ENCODE data around the gene TMEM255B. TPM values are rescaled to one million over a fixed set of nuclear protein-coding genes. Genes with fewer than 3 reads are reported as not detected.
A peak's percentile ranks its signal among the peaks of the same experiment; 100 is the strongest.

TMEM255B gene
- total RNA-seq, 4 donors from 2014 or later: 0.26 to 3.8 (median 1.7) TPM

DNA sequence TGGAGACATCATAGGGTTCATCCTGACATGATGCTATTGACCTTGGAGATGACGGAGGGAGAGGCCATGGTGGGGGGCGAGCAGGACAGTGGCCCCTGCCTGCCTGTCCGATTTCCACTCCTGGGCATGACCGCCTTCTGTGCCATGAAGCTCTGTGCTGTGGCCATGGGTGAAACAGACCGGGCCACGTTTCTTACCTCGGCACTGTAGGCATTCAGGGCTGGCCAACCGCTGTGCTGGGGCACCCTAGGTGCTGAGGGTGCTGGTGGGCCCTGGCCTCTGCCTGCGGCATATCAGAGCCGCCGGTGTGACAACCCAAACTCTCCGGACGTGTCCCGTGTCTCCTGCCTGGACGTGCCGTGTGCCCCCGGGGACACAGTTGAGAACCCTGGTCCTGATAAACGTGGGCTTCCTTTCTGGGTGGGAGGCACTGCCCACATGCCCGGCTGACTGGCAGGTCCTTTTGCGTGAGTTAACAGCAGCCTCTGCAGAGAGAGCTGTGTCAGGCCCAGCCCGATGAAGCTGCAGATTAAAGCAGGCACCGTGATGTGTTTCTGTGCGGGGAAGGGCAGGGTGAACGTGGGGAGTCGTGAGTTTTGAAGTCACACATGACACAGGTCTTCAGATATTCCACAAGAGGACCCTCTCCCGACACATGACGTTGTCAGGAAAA lies 46.5 kb downstream of the TMEM255B start:
- peak in 1 of 2 donors; percentile 40 for DNase-seq (ENCODE audit: low spot score in 2 of 2)
- Histone ChIP-seq H3K9me3 (no peaks in the 10 kb centered on the region), H3K36me3 (no peaks in the 10 kb centered on the region), H3K4me3 (no peak overlapping the region), H3K4me1 (peaks cover 14% of the 10 kb centered on the region), H3K27ac (no peak overlapping the region), H3K27me3 (no peaks in the 10 kb centered on the region)
- WGBS: 93% methylated on average over 18 of the region's 27 CpGs
- no peak for TF ChIP-seq POLR2A (IDR thresholded peaks at IDR 0.05)
- TF ChIP-seq POLR2AphosphoS5 (IDR thresholded peaks at IDR 0.05): no peak
- no peak for TF ChIP-seq EP300 (IDR thresholded peaks at IDR 0.05)
- TF ChIP-seq, protein P1, sequence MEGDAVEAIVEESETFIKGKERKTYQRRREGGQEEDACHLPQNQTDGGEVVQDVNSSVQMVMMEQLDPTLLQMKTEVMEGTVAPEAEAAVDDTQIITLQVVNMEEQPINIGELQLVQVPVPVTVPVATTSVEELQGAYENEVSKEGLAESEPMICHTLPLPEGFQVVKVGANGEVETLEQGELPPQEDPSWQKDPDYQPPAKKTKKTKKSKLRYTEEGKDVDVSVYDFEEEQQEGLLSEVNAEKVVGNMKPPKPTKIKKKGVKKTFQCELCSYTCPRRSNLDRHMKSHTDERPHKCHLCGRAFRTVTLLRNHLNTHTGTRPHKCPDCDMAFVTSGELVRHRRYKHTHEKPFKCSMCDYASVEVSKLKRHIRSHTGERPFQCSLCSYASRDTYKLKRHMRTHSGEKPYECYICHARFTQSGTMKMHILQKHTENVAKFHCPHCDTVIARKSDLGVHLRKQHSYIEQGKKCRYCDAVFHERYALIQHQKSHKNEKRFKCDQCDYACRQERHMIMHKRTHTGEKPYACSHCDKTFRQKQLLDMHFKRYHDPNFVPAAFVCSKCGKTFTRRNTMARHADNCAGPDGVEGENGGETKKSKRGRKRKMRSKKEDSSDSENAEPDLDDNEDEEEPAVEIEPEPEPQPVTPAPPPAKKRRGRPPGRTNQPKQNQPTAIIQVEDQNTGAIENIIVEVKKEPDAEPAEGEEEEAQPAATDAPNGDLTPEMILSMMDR (IDR thresholded peaks at IDR 0.05): no peak

GRCh38 chr13:113806104-113806471 lies 47.1 kb downstream of the TMEM255B start:
- no peak for DNase-seq (ENCODE audit: low spot score in 2 of 2)
- no peak for TF ChIP-seq POLR2AphosphoS5 (IDR thresholded peaks at IDR 0.05)
- TF ChIP-seq, protein P1 (IDR thresholded peaks at IDR 0.05): no peak
- TF ChIP-seq POLR2A (IDR thresholded peaks at IDR 0.05): no peak
- no peak for TF ChIP-seq EP300 (IDR thresholded peaks at IDR 0.05)
- Histone ChIP-seq H3K27ac (no peak overlapping the region), H3K27me3 (no peaks in the 10 kb centered on the region), H3K4me1 (peaks cover 14% of the 10 kb centered on the region), H3K4me3 (no peak overlapping the region), H3K36me3 (no peaks in the 10 kb centered on the region), H3K9me3 (no peaks in the 10 kb centered on the region)
- 73% methylated on average over 3 of the region's 11 CpGs for WGBS

- 80% methylated on average over 1 of the region's 13 CpGs for WGBS
- H3K9me3 ChIP-seq: no peaks in the 10 kb centered on the region
- no peak overlapping the region for H3K4me3 ChIP-seq
- no peak overlapping the region for H3K27ac ChIP-seq
- no peaks in the 10 kb centered on the region for H3K27me3 ChIP-seq
- TF ChIP-seq, protein P1 (IDR thresholded peaks at IDR 0.05): no peak
- TF ChIP-seq POLR2A (IDR thresholded peaks at IDR 0.05): no peak
- TF ChIP-seq POLR2AphosphoS5 (IDR thresholded peaks at IDR 0.05): no peak
- no peak for TF ChIP-seq EP300 (IDR thresholded peaks at IDR 0.05)
- DNase-seq (ENCODE audit: low spot score in 2 of 2): no peak
- H3K36me3 ChIP-seq: no peaks in the 10 kb centered on the region
- H3K4me1 ChIP-seq: peaks cover 10% of the 10 kb centered on the region
These were observed 47.5 kb downstream of the TMEM255B start for GRCh38 chr13:113806526-113806925.

GRCh38 chr13:113808058-113808834 lies 49.2 kb downstream of the TMEM255B start:
- Histone ChIP-seq H3K4me3 (no peak overlapping the region), H3K36me3 (no peaks in the 10 kb centered on the region), H3K9me3 (no peaks in the 10 kb centered on the region), H3K27me3 (no peaks in the 10 kb centered on the region), H3K4me1 (no peaks in the 10 kb centered on the region), H3K27ac (no peak overlapping the region)
- WGBS: 81% methylated on average over 10 of the region's 12 CpGs
- DNase-seq (ENCODE audit: low spot score in 2 of 2): no peak
- TF ChIP-seq, protein P1 (IDR thresholded peaks at IDR 0.05): no peak
- TF ChIP-seq POLR2A (IDR thresholded peaks at IDR 0.05) (no peak), POLR2AphosphoS5 (IDR thresholded peaks at IDR 0.05) (no peak), EP300 (IDR thresholded peaks at IDR 0.05) (no peak)

GRCh38 chr13:113809934-113810333 lies 50.9 kb downstream of the TMEM255B start:
- H3K36me3 ChIP-seq: no peaks in the 10 kb centered on the region
- WGBS: 49% methylated on average over 2 of the region's 2 CpGs
- no peaks in the 10 kb centered on the region for H3K4me1 ChIP-seq
- H3K9me3 ChIP-seq: no peaks in the 10 kb centered on the region
- TF ChIP-seq POLR2AphosphoS5 (IDR thresholded peaks at IDR 0.05): no peak
- no peak for DNase-seq (ENCODE audit: low spot score in 2 of 2)
- no peak overlapping the region for H3K27ac ChIP-seq
- no peaks in the 10 kb centered on the region for H3K27me3 ChIP-seq
- no peak overlapping the region for H3K4me3 ChIP-seq
